Thyroid gland (tissue), 4 donors: ENCODE measurements around the gene MEGF6. TPM values are rescaled to one million over a fixed set of nuclear protein-coding genes. Genes with fewer than 3 reads are reported as not detected.

ENCODE experiments used
- DNase-seq, 2 donors: peaks; one replicate each; pipeline ENCODE4 v3.0.0-alpha.2; 2019
- H3K27ac ChIP-seq, 3 donors: fragments of 200-600 bp; sonication (generic); 1 replicate in 2 of 3; 2 replicates in 1 of 3; pipeline ENCODE4 v1.5.1; 2016 to 2019; ENCODE audit warnings: mild to moderate bottlenecking in 1 of 3, moderate library complexity in 1 of 3
- H3K27me3 ChIP-seq: fragments of 200-600 bp; sonication (generic); one replicate; pipeline ENCODE4 v1.5.1; 2019
- H3K36me3 ChIP-seq, 2 donors: fragments of 200-600 bp; sonication (generic); one replicate each; pipeline ENCODE4 v1.5.1; 2016 to 2019
- H3K4me1 ChIP-seq, 2 donors: fragments of 200-600 bp; sonication (generic); one replicate each; pipeline ENCODE4 v1.5.1; 2017 to 2019
- H3K4me3 ChIP-seq, 3 donors: fragments of 200-600 bp; sonication (generic); replicated peaks in 1 of 3; 1 replicate in 2 of 3; 2 replicates in 1 of 3; pipeline ENCODE4 v1.5.1; 2016; ENCODE audit warnings: mild to moderate bottlenecking in 1 of 3
- H3K9me3 ChIP-seq: fragments of 200-600 bp; sonication (generic); one replicate; pipeline ENCODE4 v1.5.1; 2017
- CTCF ChIP-seq, 6 experiments: fragments of 200-600 bp in 3 of 6; fragments of 450-650 bp in 3 of 6; sonication (generic) in 3 of 6; IDR thresholded peaks; one replicate each; pipeline ENCODE4 v1.5.1; 2016 to 2019; ENCODE audit warnings: antibody characterized with exemption in 6 of 6, mild to moderate bottlenecking in 2 of 6, inconsistent platforms in 1 of 6, moderate library complexity in 1 of 6
- POLR2A ChIP-seq, 2 donors: fragments of 450-650 bp; IDR thresholded peaks; one replicate each; pipeline ENCODE4 v1.6.1; 2017; ENCODE audit warnings: antibody characterized with exemption in 2 of 2, mild to moderate bottlenecking in 2 of 2, moderate library complexity in 1 of 2
- WGBS, 2 donors: methylation state at CpG; one replicate each; pipeline ENCODE4 v1.1.5; 2017; 5-methylcytosine and 5-hydroxymethylcytosine counted together
- intact Hi-C: fragments of 100-400 bp; cut with DNase I; formaldehyde crosslinking; loops from one replicate; pipeline ENCODE4 v1.15.1; 2023
- total RNA-seq, 4 donors: library from RNA; depleted of rRNA; stranded (reverse); fragments of >200 nt; gene quantifications; one replicate each; pipeline ENCODE4 v1.2.3, GENCODE V29; 2016

The MEGF6 gene
- total RNA-seq, 4 donors from 2014 or later: 9.4 to 25.8 (median 21.8) TPM

- WGBS, 2 donors: 76 to 78% methylated on average over 7 of the region's 7 CpGs
- TF ChIP-seq CTCF (IDR thresholded peaks at IDR 0.05) (no peak), POLR2A (IDR thresholded peaks at IDR 0.05) (no peak)
- no peak for DNase-seq
- no peaks in the 10 kb centered on the region for H3K27me3 ChIP-seq
- H3K27ac ChIP-seq: no peak overlapping the region
- H3K36me3 ChIP-seq: no peaks in the 10 kb centered on the region
- H3K4me1 ChIP-seq: peaks cover 10 to 19% of the 10 kb centered on the region in 2 donors
- intact Hi-C loops: no loop called here
- no peaks in the 10 kb centered on the region for H3K9me3 ChIP-seq
- H3K4me3 ChIP-seq: no peak overlapping the region
Measured at GRCh38 chr1:3612123-3612522, 815 bp upstream of the MEGF6 start.

DNA sequence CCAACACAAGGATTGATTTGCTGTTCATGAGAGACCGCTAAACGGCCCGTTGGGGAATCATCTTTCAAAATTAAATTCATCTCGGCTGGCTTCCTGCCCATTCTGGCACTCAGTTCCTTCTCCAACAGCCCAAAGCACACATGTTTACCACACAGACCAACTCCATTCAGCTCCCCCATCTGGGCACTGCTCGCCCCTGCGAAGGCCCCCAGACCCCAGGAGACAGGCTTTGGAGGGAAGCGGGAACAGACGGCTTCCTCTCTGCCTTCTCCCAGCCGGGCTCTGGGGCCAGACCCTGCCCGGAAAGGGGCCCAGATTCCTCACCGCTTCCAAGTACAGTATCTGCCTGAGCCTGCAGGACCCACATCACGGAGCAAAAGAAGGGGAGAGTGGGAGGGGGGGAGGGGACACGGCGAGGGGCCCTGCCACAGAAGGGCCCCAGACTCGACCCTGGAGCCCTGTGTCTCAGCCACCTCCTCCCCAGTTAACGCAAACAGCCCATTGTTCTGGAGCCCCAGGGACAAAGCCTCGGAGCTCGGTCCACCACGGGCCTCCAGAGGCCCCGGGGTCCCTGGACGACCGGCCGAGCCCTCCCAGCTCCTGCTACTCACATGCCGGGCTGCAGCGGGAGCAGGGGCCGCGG lies 660 bp downstream of the MEGF6 start:
- no peak for DNase-seq
- 13 to 22% methylated on average over 13 to 20 of the region's 27 CpGs for WGBS, 2 donors
- Histone ChIP-seq H3K36me3 (no peaks in the 10 kb centered on the region), H3K27me3 (no peaks in the 10 kb centered on the region), H3K27ac (no peak overlapping the region), H3K9me3 (no peaks in the 10 kb centered on the region), H3K4me1 (peaks cover 10 to 19% of the 10 kb centered on the region in 2 donors), H3K4me3 (peak overlapping the region in 1 of 3 donors; percentile 18)
- TF ChIP-seq CTCF (IDR thresholded peaks at IDR 0.05): no peak
- TF ChIP-seq POLR2A (IDR thresholded peaks at IDR 0.05): no peak
- intact Hi-C loops: no loop called here

DNA sequence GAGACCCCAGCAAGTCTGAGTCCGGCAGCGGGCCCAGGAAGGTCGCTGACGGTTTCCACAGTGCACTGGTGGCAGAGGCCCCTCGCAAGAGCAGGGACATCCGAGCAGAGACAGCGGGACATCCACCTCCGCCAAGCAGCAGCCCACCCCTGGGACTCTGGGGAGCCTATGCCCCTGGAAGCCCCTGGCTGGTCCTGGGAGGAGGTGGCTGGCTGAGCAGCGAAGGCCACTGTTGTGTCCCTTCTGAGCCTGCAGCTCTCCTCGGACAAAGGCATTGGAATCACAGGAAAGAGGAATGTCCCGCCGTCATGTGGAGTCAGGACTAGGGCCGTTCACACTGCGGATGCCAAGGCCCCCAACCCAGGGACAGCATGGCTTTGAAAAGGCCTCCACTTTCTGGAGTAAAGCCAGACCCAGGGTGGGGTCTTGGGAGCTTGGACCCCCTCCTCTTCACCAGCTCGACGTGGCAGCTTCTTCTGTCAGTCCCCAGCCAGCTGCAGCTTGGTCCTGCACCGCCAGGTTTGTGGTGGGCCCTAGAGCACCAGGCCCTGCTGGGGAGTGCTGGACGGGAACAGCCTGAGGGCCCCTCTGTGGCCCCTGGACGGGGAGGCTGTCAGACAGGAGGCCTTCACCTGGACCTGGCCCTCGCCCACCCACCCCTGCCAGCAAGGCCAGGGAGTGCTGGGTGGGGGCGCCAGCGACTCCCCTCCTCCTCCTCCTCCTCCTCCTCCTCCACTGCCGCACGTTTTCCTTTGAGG lies 1.4 kb downstream of the MEGF6 start:
- Histone ChIP-seq H3K9me3 (no peaks in the 10 kb centered on the region), H3K4me1 (peaks cover 10 to 19% of the 10 kb centered on the region in 2 donors), H3K27me3 (no peaks in the 10 kb centered on the region), H3K27ac (no peak overlapping the region), H3K4me3 (no peak overlapping the region), H3K36me3 (no peaks in the 10 kb centered on the region)
- intact Hi-C loops: no loop called here
- WGBS, 2 donors: 50 to 80% methylated on average over 13 to 19 of the region's 24 CpGs
- no peak for TF ChIP-seq CTCF (IDR thresholded peaks at IDR 0.05)
- DNase-seq: no peak

- TF ChIP-seq POLR2A (IDR thresholded peaks at IDR 0.05): no peak
- no peak for TF ChIP-seq CTCF (IDR thresholded peaks at IDR 0.05)
- intact Hi-C loops: no loop called here
- Histone ChIP-seq H3K4me1 (peaks cover 10 to 19% of the 10 kb centered on the region in 2 donors), H3K27ac (no peak overlapping the region), H3K36me3 (no peaks in the 10 kb centered on the region), H3K9me3 (no peaks in the 10 kb centered on the region), H3K27me3 (no peaks in the 10 kb centered on the region), H3K4me3 (no peak overlapping the region)
- 71 to 80% methylated on average over 18 to 21 of the region's 22 CpGs for WGBS, 2 donors
- no peak for DNase-seq
Measured at GRCh38 chr1:3609016-3609768, 2.1 kb downstream of the MEGF6 start.
